ENCODE results near the gene MTHFD1L.

DNA sequence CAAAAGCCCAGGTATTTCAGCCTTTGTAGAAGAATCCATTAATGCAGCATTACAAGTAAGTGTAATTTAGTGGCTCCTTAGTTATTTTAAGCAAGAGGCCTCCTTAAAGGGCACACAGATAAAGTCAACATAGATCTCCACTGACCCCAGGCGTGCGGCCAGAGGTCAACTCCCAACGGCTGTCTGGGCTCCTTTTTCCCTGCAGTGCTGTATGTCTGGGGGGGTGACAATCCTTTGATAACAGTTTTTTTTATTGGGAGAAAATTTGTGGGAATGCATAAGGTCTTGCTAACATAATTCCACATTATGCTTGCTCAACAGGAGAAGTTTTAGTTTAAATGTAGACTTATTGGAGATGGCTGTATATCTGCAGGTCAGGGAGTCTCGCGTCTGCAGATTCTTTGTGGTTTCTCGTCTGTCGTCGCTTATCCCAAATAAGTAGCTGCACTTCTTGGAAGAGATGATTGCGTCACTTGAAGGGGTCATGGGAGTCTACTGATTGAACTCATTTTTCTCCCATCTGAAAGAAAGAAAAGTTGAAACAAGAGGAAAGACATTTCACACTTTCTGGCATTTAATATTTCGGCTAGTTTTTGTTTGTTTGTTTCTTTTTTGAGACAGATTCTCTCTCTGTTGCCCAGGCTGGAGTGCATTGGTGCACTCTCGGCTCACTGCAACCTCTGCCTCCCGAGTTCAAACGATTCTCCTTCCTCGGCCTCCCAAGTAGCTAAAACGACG is 222.5 kb downstream of the MTHFD1L start:
- TF ChIP-seq, protein P1, sequence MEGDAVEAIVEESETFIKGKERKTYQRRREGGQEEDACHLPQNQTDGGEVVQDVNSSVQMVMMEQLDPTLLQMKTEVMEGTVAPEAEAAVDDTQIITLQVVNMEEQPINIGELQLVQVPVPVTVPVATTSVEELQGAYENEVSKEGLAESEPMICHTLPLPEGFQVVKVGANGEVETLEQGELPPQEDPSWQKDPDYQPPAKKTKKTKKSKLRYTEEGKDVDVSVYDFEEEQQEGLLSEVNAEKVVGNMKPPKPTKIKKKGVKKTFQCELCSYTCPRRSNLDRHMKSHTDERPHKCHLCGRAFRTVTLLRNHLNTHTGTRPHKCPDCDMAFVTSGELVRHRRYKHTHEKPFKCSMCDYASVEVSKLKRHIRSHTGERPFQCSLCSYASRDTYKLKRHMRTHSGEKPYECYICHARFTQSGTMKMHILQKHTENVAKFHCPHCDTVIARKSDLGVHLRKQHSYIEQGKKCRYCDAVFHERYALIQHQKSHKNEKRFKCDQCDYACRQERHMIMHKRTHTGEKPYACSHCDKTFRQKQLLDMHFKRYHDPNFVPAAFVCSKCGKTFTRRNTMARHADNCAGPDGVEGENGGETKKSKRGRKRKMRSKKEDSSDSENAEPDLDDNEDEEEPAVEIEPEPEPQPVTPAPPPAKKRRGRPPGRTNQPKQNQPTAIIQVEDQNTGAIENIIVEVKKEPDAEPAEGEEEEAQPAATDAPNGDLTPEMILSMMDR (IDR thresholded peaks at IDR 0.05), result no peak
- TF ChIP-seq POLR2A (IDR thresholded peaks at IDR 0.05; ENCODE audit: low read depth), result no peak
- no peak for TF ChIP-seq POLR2AphosphoS5 (IDR thresholded peaks at IDR 0.05)
- no peak for TF ChIP-seq EP300 (IDR thresholded peaks at IDR 0.05)
